ENCODE measurements around the gene FGF14. TPM values are rescaled to one million over a fixed set of nuclear protein-coding genes. Genes with fewer than 3 reads are reported as not detected.

Gene FGF14
- total RNA-seq, 1 donor from 2014 or later = 2.0 TPM

GRCh38 chr13:102311901-102312300 lies 89.9 kb downstream of the FGF14 start:
- no peaks in the 10 kb centered on the region for H3K9me3 ChIP-seq
- H3K27ac ChIP-seq = no peak overlapping the region
- TF ChIP-seq CTCF (IDR thresholded peaks at IDR 0.05) = no peak
- H3K4me1 ChIP-seq = peaks cover 4% of the 10 kb centered on the region
- intact Hi-C loops (cut with DNase I) = no loop called here
- no peak overlapping the region for H3K4me3 ChIP-seq
- DNase-seq (no peak), ATAC-seq (no peak)
- no peaks in the 10 kb centered on the region for H3K27me3 ChIP-seq
- H3K36me3 ChIP-seq = no peaks in the 10 kb centered on the region

- intact Hi-C loops (cut with DNase I) = no loop called here
- no peak overlapping the region for H3K4me3 ChIP-seq
- H3K27ac ChIP-seq = no peak overlapping the region
- DNase-seq (no peak), ATAC-seq (no peak)
- H3K9me3 ChIP-seq = no peaks in the 10 kb centered on the region
- no peaks in the 10 kb centered on the region for H3K27me3 ChIP-seq
- TF ChIP-seq CTCF (IDR thresholded peaks at IDR 0.05) = no peak
- H3K4me1 ChIP-seq = peaks cover 4% of the 10 kb centered on the region
- H3K36me3 ChIP-seq = no peaks in the 10 kb centered on the region
Measured at GRCh38 chr13:102311419-102311796, 90.4 kb downstream of the FGF14 start.

- no peak overlapping the region for H3K4me3 ChIP-seq
- intact Hi-C loops (cut with DNase I) = no loop called here
- DNase-seq (no peak), ATAC-seq (no peak)
- no peak overlapping the region for H3K27ac ChIP-seq
- TF ChIP-seq CTCF (IDR thresholded peaks at IDR 0.05) = no peak
- H3K9me3 ChIP-seq = no peaks in the 10 kb centered on the region
- no peaks in the 10 kb centered on the region for H3K27me3 ChIP-seq
- H3K36me3 ChIP-seq = no peaks in the 10 kb centered on the region
- H3K4me1 ChIP-seq = peaks cover 4% of the 10 kb centered on the region
Measured at GRCh38 chr13:102310691-102311418, 91.0 kb downstream of the FGF14 start.

GRCh38 chr13:102309110-102309509 lies 92.7 kb downstream of the FGF14 start:
- ATAC-seq = peak; percentile 80
- H3K27me3 ChIP-seq = no peaks in the 10 kb centered on the region
- peaks cover 4% of the 10 kb centered on the region for H3K4me1 ChIP-seq
- no peak for TF ChIP-seq CTCF (IDR thresholded peaks at IDR 0.05)
- H3K27ac ChIP-seq = no peak overlapping the region
- no peaks in the 10 kb centered on the region for H3K9me3 ChIP-seq
- intact Hi-C loops (cut with DNase I) = no loop called here
- no peak overlapping the region for H3K4me3 ChIP-seq
- H3K36me3 ChIP-seq = no peaks in the 10 kb centered on the region
- peak; percentile 67 for DNase-seq

GRCh38 chr13:102302534-102302933 lies 99.3 kb downstream of the FGF14 start:
- ATAC-seq (no peak), DNase-seq (no peak)
- H3K27ac ChIP-seq = no peak overlapping the region
- intact Hi-C loops (cut with DNase I) = no loop called here
- no peak for TF ChIP-seq CTCF (IDR thresholded peaks at IDR 0.05)
- no peaks in the 10 kb centered on the region for H3K9me3 ChIP-seq
- no peak overlapping the region for H3K4me3 ChIP-seq
- H3K4me1 ChIP-seq = no peaks in the 10 kb centered on the region
- H3K36me3 ChIP-seq = no peaks in the 10 kb centered on the region
- H3K27me3 ChIP-seq = no peaks in the 10 kb centered on the region

GRCh38 chr13:102300379-102300778 lies 101.5 kb downstream of the FGF14 start:
- no peaks in the 10 kb centered on the region for H3K4me1 ChIP-seq
- no peak overlapping the region for H3K27ac ChIP-seq
- no peaks in the 10 kb centered on the region for H3K27me3 ChIP-seq
- no peak for TF ChIP-seq CTCF (IDR thresholded peaks at IDR 0.05)
- no peaks in the 10 kb centered on the region for H3K36me3 ChIP-seq
- no peak for DNase-seq
- ATAC-seq = no peak
- no peak overlapping the region for H3K4me3 ChIP-seq
- intact Hi-C loops (cut with DNase I) = no loop called here
- H3K9me3 ChIP-seq = no peaks in the 10 kb centered on the region
